ENCODE results near the gene BFAR. TPM values are rescaled to one million over a fixed set of nuclear protein-coding genes. Genes with fewer than 3 reads are reported as not detected.

The BFAR gene
- total RNA-seq, 1 donor from 2014 or later = 74.5 TPM

- H3K27ac Mint-ChIP-seq (ENCODE audit: unreplicated experiment) = no peak overlapping the region
- no peaks in the 10 kb centered on the region for H3K27me3 Mint-ChIP-seq (ENCODE audit: low read depth)
- peaks cover 33% of the 10 kb centered on the region for H3K4me1 Mint-ChIP-seq
- no peak overlapping the region for H3K4me3 Mint-ChIP-seq
- H3K9me3 Mint-ChIP-seq = no peaks in the 10 kb centered on the region
- DNase-seq (ENCODE audit: low read depth, low spot score) = no peak
- TF ChIP-seq, protein P1, sequence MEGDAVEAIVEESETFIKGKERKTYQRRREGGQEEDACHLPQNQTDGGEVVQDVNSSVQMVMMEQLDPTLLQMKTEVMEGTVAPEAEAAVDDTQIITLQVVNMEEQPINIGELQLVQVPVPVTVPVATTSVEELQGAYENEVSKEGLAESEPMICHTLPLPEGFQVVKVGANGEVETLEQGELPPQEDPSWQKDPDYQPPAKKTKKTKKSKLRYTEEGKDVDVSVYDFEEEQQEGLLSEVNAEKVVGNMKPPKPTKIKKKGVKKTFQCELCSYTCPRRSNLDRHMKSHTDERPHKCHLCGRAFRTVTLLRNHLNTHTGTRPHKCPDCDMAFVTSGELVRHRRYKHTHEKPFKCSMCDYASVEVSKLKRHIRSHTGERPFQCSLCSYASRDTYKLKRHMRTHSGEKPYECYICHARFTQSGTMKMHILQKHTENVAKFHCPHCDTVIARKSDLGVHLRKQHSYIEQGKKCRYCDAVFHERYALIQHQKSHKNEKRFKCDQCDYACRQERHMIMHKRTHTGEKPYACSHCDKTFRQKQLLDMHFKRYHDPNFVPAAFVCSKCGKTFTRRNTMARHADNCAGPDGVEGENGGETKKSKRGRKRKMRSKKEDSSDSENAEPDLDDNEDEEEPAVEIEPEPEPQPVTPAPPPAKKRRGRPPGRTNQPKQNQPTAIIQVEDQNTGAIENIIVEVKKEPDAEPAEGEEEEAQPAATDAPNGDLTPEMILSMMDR (conservative IDR thresholded peaks at IDR 0.05) = no peak
- H3K36me3 Mint-ChIP-seq (ENCODE audit: low read depth) = peaks cover 8% of the 10 kb centered on the region
Observed at GRCh38 chr16:14611660-14612059, 21.1 kb upstream of the BFAR start.

- Mint-ChIP-seq H3K36me3 (ENCODE audit: low read depth) (peaks cover 6% of the 10 kb centered on the region), H3K4me1 (peaks cover 19% of the 10 kb centered on the region), H3K4me3 (no peak overlapping the region)
Observed at GRCh38 chr16:14613991-14614390, 18.8 kb upstream of the BFAR start.

GRCh38 chr16:14616280-14616679 is 16.5 kb upstream of the BFAR start:
- H3K9me3 Mint-ChIP-seq = no peaks in the 10 kb centered on the region
- no peaks in the 10 kb centered on the region for H3K4me1 Mint-ChIP-seq

More at GRCh38 chr16:14613991-14614390, 18.8 kb upstream of the BFAR start:
- TF ChIP-seq, protein P1 (conservative IDR thresholded peaks at IDR 0.05) = no peak
- no peak overlapping the region for H3K27ac Mint-ChIP-seq (ENCODE audit: unreplicated experiment)
- no peaks in the 10 kb centered on the region for H3K27me3 Mint-ChIP-seq (ENCODE audit: low read depth)
- DNase-seq (ENCODE audit: low read depth, low spot score) = no peak
- no peaks in the 10 kb centered on the region for H3K9me3 Mint-ChIP-seq

DNA sequence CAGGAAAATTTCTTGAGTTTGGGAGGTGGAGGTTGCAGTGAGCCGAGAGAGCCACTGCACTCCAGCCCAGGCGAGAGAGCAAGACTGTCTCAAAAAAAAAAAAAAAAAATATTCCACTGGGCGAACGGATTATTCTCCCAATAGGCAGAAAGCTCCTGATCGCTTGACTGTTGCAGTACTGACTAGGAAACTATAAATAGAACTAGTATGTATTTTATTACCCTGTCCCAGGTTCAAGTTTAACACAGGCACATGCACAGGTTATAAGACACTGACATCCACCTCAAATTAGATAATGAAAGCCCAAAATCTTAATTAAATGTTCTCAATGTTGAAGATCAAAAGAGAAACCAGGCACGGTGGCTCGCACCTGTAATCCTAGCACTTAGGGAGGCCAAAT is 14.2 kb upstream of the BFAR start:
- Mint-ChIP-seq H3K36me3 (ENCODE audit: low read depth) (peaks cover 4% of the 10 kb centered on the region), H3K4me3 (no peak overlapping the region), H3K9me3 (no peaks in the 10 kb centered on the region), H3K27ac (ENCODE audit: unreplicated experiment) (no peak overlapping the region), H3K27me3 (ENCODE audit: low read depth) (no peaks in the 10 kb centered on the region), H3K4me1 (no peaks in the 10 kb centered on the region)
- DNase-seq (ENCODE audit: low read depth, low spot score) = no peak
- TF ChIP-seq, protein P1 (conservative IDR thresholded peaks at IDR 0.05) = no peak

More at GRCh38 chr16:14616280-14616679, 16.5 kb upstream of the BFAR start:
- TF ChIP-seq, protein P1 (conservative IDR thresholded peaks at IDR 0.05) = no peak
- H3K27me3 Mint-ChIP-seq (ENCODE audit: low read depth) = no peaks in the 10 kb centered on the region
- no peak overlapping the region for H3K27ac Mint-ChIP-seq (ENCODE audit: unreplicated experiment)
- H3K4me3 Mint-ChIP-seq = no peak overlapping the region
- H3K36me3 Mint-ChIP-seq (ENCODE audit: low read depth) = peaks cover 4% of the 10 kb centered on the region
- no peak for DNase-seq (ENCODE audit: low read depth, low spot score)

- Mint-ChIP-seq H3K9me3 (no peaks in the 10 kb centered on the region), H3K4me1 (peaks cover 15% of the 10 kb centered on the region), H3K4me3 (peak overlapping the region; percentile 24), H3K27me3 (ENCODE audit: low read depth) (no peaks in the 10 kb centered on the region), H3K36me3 (ENCODE audit: low read depth) (peaks cover 5% of the 10 kb centered on the region), H3K27ac (ENCODE audit: unreplicated experiment) (no peak overlapping the region)
- no peak for DNase-seq (ENCODE audit: low read depth, low spot score)
- TF ChIP-seq, protein P1 (conservative IDR thresholded peaks at IDR 0.05) = no peak
Observed at GRCh38 chr16:14627078-14627477, 5.7 kb upstream of the BFAR start.

Measured in neural crest cell (in vitro differentiated cells).